Activated T-cell treated with anti-CD3 and anti-CD28 coated beads, Interleukin-2, amount 50 U/mL, for 48 hours (primary cell): Measurements from ENCODE around the gene ZNF345.

Experiments
- DNase-seq, 2 experiments: peaks; one replicate each; pipeline ENCODE4 v3.0.0-alpha.2; 2020

Gene ZNF345

DNA sequence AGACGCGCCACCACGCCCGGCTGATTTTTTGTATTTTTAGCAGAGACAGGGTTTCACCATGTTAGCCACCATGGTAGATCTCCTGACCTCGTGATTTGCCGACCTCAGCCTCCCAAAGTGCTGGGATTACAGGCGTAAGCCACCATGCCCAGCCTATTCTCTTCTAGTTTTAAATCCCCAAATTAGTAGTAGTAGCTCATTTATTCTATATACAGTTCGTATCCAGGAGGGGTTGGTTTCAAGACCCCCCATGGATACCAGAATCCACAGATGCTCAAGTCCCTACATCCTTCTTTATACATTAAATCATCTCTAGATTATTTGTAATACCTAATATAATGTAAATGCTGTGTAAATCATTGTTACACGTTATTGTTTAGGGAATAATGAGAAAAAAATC, 67.4 kb downstream of the ZNF345 start:
- DNase-seq = no peak
